ENCODE results near the gene ZFP36. TPM values are rescaled to one million over a fixed set of nuclear protein-coding genes. Genes with fewer than 3 reads are reported as not detected.

ZFP36 gene
- total and polyA plus RNA-seq, 4 donors, result 124 to 955 (median 283) TPM

DNA sequence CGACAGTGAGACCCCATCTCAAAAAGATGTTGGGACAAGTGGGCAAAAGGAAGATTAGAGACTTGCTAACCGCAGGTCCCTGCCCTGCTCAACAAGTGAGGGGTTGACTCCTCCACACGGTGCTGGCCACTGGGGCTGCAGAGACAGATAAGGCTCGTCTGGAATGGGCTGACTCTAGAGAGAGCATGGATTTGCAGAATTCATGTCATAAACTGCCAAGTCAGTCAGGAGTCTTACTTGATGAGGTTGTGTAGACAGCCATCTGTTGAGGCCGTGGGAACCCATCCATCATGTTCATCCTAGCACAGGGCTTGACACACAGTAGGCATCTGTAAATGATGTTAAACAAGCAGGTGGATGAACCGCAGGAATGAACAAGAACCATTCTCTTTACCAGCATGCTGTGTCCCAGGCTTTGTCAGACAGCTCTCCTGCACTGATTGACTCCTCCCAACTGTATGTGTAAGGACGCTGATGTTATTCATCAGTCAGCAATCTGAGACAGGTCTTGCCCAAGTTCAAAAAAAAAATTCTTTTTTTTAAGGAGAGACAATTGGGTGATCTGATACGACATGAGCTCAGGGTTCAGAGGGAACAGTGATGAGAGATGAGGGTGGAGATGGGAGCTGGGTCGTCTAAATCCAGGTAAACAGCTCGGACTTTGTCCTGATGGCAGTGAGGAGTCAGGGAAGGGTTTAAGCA lies 24.6 kb upstream of the ZFP36 start:
- DNase-seq (no peak), ATAC-seq (ENCODE audit: low FRiP score) (no peak)
- peaks cover 2 to 20% of the 10 kb centered on the region in 2 donors for H3K36me3 ChIP-seq (ENCODE audit: control insufficient read depth in 1 of 2, insufficient read depth in 2 of 2, low read length in 1 of 2)
- intact Hi-C loops (cut with DNase I), result no loop called here
- no peaks in the 10 kb centered on the region for H3K9me3 ChIP-seq (ENCODE audit: control insufficient read depth, low read length)
- WGBS, 2 donors, result 70 to 73% methylated on average over 10 of the region's 10 CpGs
- H3K27me3 ChIP-seq (ENCODE audit: control insufficient read depth in 1 of 2, insufficient read depth in 2 of 2, low read length in 1 of 2), result no peaks in the 10 kb centered on the region
- H3K4me1 ChIP-seq (ENCODE audit: control insufficient read depth in 1 of 2, insufficient read depth in 2 of 2, low read length in 2 of 2), result no peaks in the 10 kb centered on the region
- no peak overlapping the region for H3K27ac ChIP-seq (ENCODE audit: low read depth in 1 of 2, low read length in 2 of 2)
- H3K4me3 ChIP-seq (ENCODE audit: low read length in 2 of 2), result no peak overlapping the region

DNA sequence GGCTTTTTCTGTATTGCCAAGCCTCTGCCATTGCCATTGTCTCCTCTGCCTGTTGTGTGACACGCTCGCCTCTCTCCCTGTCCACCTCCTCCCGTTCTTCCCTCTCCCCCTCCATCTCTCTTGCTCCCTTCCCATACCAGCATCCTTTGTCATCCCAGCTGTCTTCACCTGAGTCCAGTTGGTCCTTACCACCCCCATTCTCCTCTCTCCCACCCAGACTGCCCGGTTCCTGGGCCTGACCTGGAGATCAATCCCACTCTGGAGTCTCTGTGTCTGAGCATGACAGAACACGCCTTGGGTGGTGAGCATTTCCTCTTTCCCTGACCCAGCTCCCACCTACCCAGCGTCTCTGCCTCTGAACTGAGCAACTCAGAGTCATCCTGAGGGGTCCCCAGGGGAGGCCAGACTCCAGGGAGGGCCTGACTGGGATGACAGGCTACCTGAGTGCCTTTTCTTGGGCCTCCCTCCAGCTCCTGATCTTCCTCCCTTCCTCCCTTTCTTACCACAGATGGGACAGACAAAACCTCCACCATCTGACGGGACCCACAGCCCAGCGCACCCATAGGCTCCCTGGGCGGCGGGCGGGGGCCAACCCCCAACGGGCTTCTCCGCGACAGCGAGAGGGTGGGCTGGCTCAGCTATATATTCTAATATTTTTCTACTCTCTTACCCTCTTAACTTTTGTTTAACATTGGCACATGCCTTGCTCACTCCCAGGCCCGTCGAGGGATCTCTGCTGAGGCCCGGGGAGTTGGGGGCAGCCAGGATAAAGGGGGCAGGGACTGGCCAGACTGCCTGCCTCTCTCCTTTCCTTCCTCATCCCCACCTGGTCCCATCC lies 23.4 kb upstream of the ZFP36 start:
- intact Hi-C loops (cut with DNase I), result no loop called here
- WGBS, 2 donors, result 83 to 84% methylated on average over 18 of the region's 18 CpGs
- Histone ChIP-seq H3K36me3 (ENCODE audit: control insufficient read depth in 1 of 2, insufficient read depth in 2 of 2, low read length in 1 of 2) (peaks cover 2 to 13% of the 10 kb centered on the region in 2 donors), H3K27me3 (ENCODE audit: control insufficient read depth in 1 of 2, insufficient read depth in 2 of 2, low read length in 1 of 2) (no peaks in the 10 kb centered on the region), H3K4me1 (ENCODE audit: control insufficient read depth in 1 of 2, insufficient read depth in 2 of 2, low read length in 2 of 2) (no peaks in the 10 kb centered on the region), H3K9me3 (ENCODE audit: control insufficient read depth, low read length) (no peaks in the 10 kb centered on the region), H3K27ac (ENCODE audit: low read depth in 1 of 2, low read length in 2 of 2) (no peak overlapping the region), H3K4me3 (ENCODE audit: low read length in 2 of 2) (no peak overlapping the region)
- no peak for DNase-seq
- no peak for ATAC-seq (ENCODE audit: low FRiP score)

DNA sequence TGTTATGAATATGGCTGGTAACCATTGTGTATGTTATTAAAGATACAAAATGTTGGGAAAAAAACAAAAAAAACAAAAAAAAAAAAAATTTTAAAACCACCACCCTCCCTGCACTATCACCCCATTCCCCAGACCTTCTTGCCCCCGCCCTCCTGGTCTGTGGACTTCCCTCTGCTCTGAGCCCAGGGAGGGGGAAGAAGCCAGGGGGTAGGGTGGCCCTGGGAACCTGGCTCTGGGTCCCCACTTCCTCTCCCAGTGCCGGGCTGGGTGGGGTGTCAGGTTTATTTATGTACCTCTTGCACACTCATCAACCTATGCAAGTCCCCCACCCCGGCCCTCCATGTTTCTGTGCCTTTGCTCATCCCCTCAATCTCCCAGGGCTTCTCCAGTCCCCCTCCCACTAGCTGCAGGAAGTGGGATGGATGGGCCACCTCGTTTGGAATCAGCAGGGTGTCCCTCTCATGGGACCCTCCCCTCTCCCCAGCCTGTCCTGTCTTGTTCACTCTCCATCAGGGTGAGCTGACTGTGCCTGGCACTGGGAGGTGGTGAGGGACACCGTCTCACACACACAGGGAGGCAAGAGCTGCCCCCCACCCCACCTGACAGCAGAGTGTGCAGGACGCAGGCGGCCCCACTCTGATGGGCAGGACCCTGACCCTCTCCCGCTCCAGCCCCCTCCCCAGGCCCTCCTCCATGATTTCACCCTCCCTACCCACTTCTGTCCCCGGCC lies 21.6 kb upstream of the ZFP36 start:
- DNase-seq (no peak), ATAC-seq (ENCODE audit: low FRiP score) (no peak)
- Histone ChIP-seq H3K4me1 (ENCODE audit: control insufficient read depth in 1 of 2, insufficient read depth in 2 of 2, low read length in 2 of 2) (no peaks in the 10 kb centered on the region), H3K9me3 (ENCODE audit: control insufficient read depth, low read length) (no peaks in the 10 kb centered on the region), H3K4me3 (ENCODE audit: low read length in 2 of 2) (no peak overlapping the region), H3K27ac (ENCODE audit: low read depth in 1 of 2, low read length in 2 of 2) (no peak overlapping the region), H3K27me3 (ENCODE audit: control insufficient read depth in 1 of 2, insufficient read depth in 2 of 2, low read length in 1 of 2) (no peaks in the 10 kb centered on the region), H3K36me3 (ENCODE audit: control insufficient read depth in 1 of 2, insufficient read depth in 2 of 2, low read length in 1 of 2) (peaks cover 2 to 12% of the 10 kb centered on the region in 2 donors)
- intact Hi-C loops (cut with DNase I), result no loop called here
- 59 to 63% methylated on average over 9 of the region's 9 CpGs for WGBS, 2 donors

DNA sequence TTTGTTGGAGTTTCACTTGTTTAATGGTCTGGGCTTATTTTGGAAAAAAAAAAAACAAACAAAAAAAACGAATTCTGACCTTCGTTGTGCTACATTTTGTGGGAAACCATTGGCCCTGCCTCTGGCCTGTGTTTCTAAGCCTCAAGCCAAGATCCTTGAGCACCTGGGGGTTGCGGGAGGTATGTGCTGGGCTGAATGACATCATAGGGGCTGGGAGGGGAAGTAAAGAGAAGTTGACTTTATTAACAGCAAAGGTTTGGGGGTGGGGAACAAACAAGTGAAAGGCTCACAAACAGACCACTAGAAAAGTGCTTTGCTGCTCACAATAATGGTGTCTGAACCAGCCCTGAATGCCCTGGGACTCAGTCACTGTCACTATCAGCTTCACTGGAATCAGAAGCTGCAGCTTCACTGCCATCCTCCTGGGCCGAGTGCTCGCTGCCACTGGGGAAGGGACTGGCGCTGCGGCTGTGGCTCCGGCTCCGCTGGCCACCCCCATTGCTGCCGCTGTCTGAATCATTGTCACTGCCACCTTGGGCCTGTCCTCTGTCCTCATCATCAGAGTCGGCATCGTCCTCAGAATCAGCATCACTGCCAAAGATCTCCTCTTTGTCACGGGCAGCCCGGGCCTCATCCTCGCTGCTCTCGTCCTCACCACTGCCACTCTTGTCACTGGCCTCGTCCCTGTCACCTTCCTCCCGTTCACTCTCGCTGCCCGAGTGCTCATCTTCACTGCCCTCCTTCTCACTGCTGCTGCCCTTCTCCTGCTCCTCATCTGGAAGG lies 20.8 kb upstream of the ZFP36 start:
- no peak overlapping the region for H3K27ac ChIP-seq (ENCODE audit: low read depth in 1 of 2, low read length in 2 of 2)
- H3K4me3 ChIP-seq (ENCODE audit: low read length in 2 of 2), result no peak overlapping the region
- WGBS, 2 donors, result 74 to 76% methylated on average over 20 of the region's 20 CpGs
- peaks cover 2 to 8% of the 10 kb centered on the region in 2 donors for H3K36me3 ChIP-seq (ENCODE audit: control insufficient read depth in 1 of 2, insufficient read depth in 2 of 2, low read length in 1 of 2)
- no peaks in the 10 kb centered on the region for H3K9me3 ChIP-seq (ENCODE audit: control insufficient read depth, low read length)
- H3K4me1 ChIP-seq (ENCODE audit: control insufficient read depth in 1 of 2, insufficient read depth in 2 of 2, low read length in 2 of 2), result no peaks in the 10 kb centered on the region
- H3K27me3 ChIP-seq (ENCODE audit: control insufficient read depth in 1 of 2, insufficient read depth in 2 of 2, low read length in 1 of 2), result no peaks in the 10 kb centered on the region
- intact Hi-C loops (cut with DNase I), result no loop called here
- DNase-seq (no peak), ATAC-seq (ENCODE audit: low FRiP score) (no peak)

DNA sequence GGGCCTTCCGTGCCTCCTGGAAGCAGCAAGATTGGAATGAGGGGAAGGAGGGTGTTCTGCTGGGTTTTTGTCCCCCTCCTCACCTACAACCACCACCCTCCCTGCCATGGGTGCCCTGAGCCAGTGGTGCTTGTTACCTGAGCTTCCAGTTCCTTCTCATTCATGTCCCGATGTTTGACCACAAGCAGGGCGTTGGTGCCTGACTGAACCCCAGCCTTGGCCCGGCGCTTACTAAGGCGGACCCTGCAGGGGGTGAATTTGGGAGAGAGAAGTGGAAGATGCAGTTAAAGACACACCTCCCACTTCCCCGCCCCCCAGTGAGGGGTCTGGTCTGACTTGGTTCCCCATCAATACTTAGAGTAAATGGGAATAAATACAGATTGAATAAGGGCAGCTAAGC lies 20.1 kb upstream of the ZFP36 start:
- intact Hi-C loops (cut with DNase I), result no loop called here
- Histone ChIP-seq H3K9me3 (ENCODE audit: control insufficient read depth, low read length) (no peaks in the 10 kb centered on the region), H3K4me3 (ENCODE audit: low read length in 2 of 2) (no peak overlapping the region), H3K4me1 (ENCODE audit: control insufficient read depth in 1 of 2, insufficient read depth in 2 of 2, low read length in 2 of 2) (no peaks in the 10 kb centered on the region), H3K27me3 (ENCODE audit: control insufficient read depth in 1 of 2, insufficient read depth in 2 of 2, low read length in 1 of 2) (no peaks in the 10 kb centered on the region), H3K36me3 (ENCODE audit: control insufficient read depth in 1 of 2, insufficient read depth in 2 of 2, low read length in 1 of 2) (peaks cover 0 to 5% of the 10 kb centered on the region in 2 donors), H3K27ac (ENCODE audit: low read depth in 1 of 2, low read length in 2 of 2) (no peak overlapping the region)
- WGBS, 2 donors, result 82 to 86% methylated on average over 7 of the region's 7 CpGs
- ATAC-seq (ENCODE audit: low FRiP score) (no peak), DNase-seq (no peak)

DNA sequence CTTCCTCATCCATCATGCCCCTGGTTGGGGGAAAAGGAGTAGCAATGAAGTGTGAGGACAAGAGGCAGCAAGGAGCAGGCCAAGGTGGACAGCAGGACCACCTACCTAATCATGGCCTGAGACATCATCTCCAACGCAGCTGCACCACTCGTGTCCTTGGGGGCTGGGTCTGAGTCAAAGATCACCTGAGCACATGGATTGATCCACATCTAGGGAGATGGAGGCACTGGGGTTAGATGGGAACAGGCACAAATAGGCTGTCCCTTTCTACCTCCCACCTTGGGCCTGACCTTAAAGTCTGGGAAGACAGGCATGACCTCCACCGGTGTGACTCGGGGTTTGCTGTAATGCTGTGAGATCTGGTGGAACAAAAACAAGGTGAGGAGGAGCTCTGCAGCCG lies 18.0 kb upstream of the ZFP36 start:
- H3K9me3 ChIP-seq (ENCODE audit: control insufficient read depth, low read length), result no peaks in the 10 kb centered on the region
- H3K36me3 ChIP-seq (ENCODE audit: control insufficient read depth in 1 of 2, insufficient read depth in 2 of 2, low read length in 1 of 2), result peaks cover 0 to 3% of the 10 kb centered on the region in 2 donors
- no peaks in the 10 kb centered on the region for H3K27me3 ChIP-seq (ENCODE audit: control insufficient read depth in 1 of 2, insufficient read depth in 2 of 2, low read length in 1 of 2)
- no peak overlapping the region for H3K27ac ChIP-seq (ENCODE audit: low read depth in 1 of 2, low read length in 2 of 2)
- DNase-seq (no peak), ATAC-seq (ENCODE audit: low FRiP score) (no peak)
- no peak overlapping the region for H3K4me3 ChIP-seq (ENCODE audit: low read length in 2 of 2)
- intact Hi-C loops (cut with DNase I), result no loop called here
- 81 to 84% methylated on average over 5 of the region's 5 CpGs for whole genome bisulfite sequencing, 2 donors
- H3K4me1 ChIP-seq (ENCODE audit: control insufficient read depth in 1 of 2, insufficient read depth in 2 of 2, low read length in 2 of 2), result no peaks in the 10 kb centered on the region

DNA sequence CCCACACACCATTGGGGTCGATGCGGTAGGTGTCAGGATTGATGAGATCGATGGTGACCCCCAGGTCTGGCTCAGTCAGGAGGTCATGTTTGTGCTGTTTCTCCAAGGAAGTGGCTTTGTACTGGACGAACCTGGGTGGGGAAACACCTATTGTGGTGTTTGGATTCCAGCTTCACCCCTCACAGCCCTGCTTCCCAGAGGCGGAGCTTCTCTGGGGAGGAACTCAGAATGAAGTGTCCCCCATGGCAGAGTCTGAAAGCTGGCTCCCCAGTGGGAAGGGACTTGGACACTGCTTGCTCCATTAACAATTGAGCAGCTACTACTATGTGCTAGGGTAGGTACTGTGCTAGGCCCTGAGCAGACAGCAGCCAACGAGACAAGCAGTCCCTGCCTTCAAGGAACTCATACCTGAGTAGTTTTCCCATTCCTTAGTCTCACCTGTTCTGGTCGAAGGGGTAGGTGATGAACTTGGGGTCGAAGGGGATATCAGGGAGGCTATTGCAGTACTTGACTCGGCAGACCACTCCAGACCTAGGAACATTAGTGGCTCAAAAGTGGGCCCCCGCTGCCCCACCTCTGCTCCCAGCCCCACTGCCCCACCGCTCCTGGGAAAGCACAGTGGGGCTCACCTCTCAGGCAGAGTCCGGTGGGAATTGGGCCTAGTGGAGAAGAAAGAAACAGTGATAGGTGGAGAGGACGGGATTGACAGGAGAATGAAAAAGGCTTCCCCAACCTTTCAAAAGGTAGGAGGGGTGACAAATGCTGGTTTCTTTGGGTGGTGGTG lies 16.8 kb upstream of the ZFP36 start:
- intact Hi-C loops (cut with DNase I), result loop anchor here in 1 of 2 donors (5.0 kb wide), 1 partner anchor 47 kb away; the partner anchor contains the start of gene RPS16
- 62 to 64% methylated on average over 13 of the region's 13 CpGs for WGBS, 2 donors
- Histone ChIP-seq H3K9me3 (ENCODE audit: control insufficient read depth, low read length) (no peaks in the 10 kb centered on the region), H3K4me1 (ENCODE audit: control insufficient read depth in 1 of 2, insufficient read depth in 2 of 2, low read length in 2 of 2) (no peaks in the 10 kb centered on the region), H3K36me3 (ENCODE audit: control insufficient read depth in 1 of 2, insufficient read depth in 2 of 2, low read length in 1 of 2) (peaks cover 0 to 3% of the 10 kb centered on the region in 2 donors), H3K27me3 (ENCODE audit: control insufficient read depth in 1 of 2, insufficient read depth in 2 of 2, low read length in 1 of 2) (no peaks in the 10 kb centered on the region), H3K27ac (ENCODE audit: low read depth in 1 of 2, low read length in 2 of 2) (peak overlapping the region in 1 of 2 donors; percentile 85), H3K4me3 (ENCODE audit: low read length in 2 of 2) (no peak overlapping the region)
- no peak for DNase-seq
- ATAC-seq (ENCODE audit: low FRiP score), result no peak

All from aorta (tissue), 5 donors.